ENCODE data around the gene CPNE5. TPM values are rescaled to one million over a fixed set of nuclear protein-coding genes. Genes with fewer than 3 reads are reported as not detected.

CPNE5 gene
- total and polyA plus RNA-seq, 2 of the 4 experiments (the other 2 are of a cell fraction): 0.07 TPM; not detected in 1

GRCh38 chr6:36874443-36875249 lies 35.4 kb upstream of the CPNE5 start, which contains the start of gene PPIL1:
Gene PPIL1, minus strand, starts transcription at chr6:36874803. Its CDS starts 31 bp downstream, at chr6:36874772.
- Histone ChIP-seq H3K4ac (ENCODE audit: low read depth, low read length) (peak within 1 kb of the TSS; percentile 100), H3K9ac (ENCODE audit: low read depth, low read length) (peak within 1 kb of the TSS; percentile 95), H3K18ac (ENCODE audit: low read depth, low read length) (peak within 1 kb of the TSS; percentile 91), H3K36me3 (ENCODE audit: control insufficient read depth, insufficient read depth, low read length) (no peaks in the 10 kb centered on the region), H3K9me3 (ENCODE audit: control insufficient read depth, insufficient read depth, low read length) (no peaks in the 10 kb centered on the region), H2AFZ (replicated peaks; ENCODE audit: low read length, poor library complexity) (peak within 1 kb of the TSS; percentile 93), H3K4me3 (ENCODE audit: insufficient read depth, low read depth, low read length) (peak within 1 kb of the TSS; percentile 60), H2AK9ac (replicated peaks; ENCODE audit: low read depth, low read length, poor library complexity) (peak within 1 kb of the TSS; percentile 50), H4K5ac (ENCODE audit: low read depth, low read length) (peak within 1 kb of the TSS; percentile 95), H3K27me3 (ENCODE audit: control insufficient read depth, insufficient read depth, low read length) (no peaks in the 10 kb centered on the region), H4K91ac (ENCODE audit: insufficient read depth, low read depth, low read length) (peak within 1 kb of the TSS; percentile 99), H2BK120ac (ENCODE audit: low read depth, low read length) (peak within 1 kb of the TSS; percentile 98), H3K27ac (ENCODE audit: insufficient read depth, low read length) (peak within 1 kb of the TSS; percentile 89), H4K8ac (ENCODE audit: low read depth in 2 of 2, low read length in 2 of 2) (peak within 1 kb of the TSS; percentile 90 to 100), H3K4me2 (ENCODE audit: low read depth, low read length) (peak within 1 kb of the TSS; percentile 82), H3K56ac (ENCODE audit: extremely low read depth, insufficient read depth, low read length) (peak within 1 kb of the TSS; percentile 99), H2BK15ac (ENCODE audit: low read depth, low read length) (peak within 1 kb of the TSS; percentile 98), H3K79me1 (ENCODE audit: low read depth in 1 of 2, low read length in 2 of 2) (peaks cover 19 to 28% of the 10 kb centered on the region in 2 experiments), H3K14ac (replicated peaks; ENCODE audit: low read depth, low read length) (peak within 1 kb of the TSS; percentile 100), H2BK5ac (ENCODE audit: low read depth, low read length, poor library complexity, severe bottlenecking) (peak within 1 kb of the TSS; percentile 86), H2BK20ac (ENCODE audit: low read depth, low read length) (peak within 1 kb of the TSS; percentile 93), H4K20me1 (ENCODE audit: insufficient read depth, low read length) (no peaks in the 10 kb centered on the region), H3K4me1 (ENCODE audit: control insufficient read depth, insufficient read depth, low read length) (peaks cover 4% of the 10 kb centered on the region), H3K23ac (ENCODE audit: low read depth, low read length) (peak within 1 kb of the TSS; percentile 98), H3K9me1 (ENCODE audit: insufficient read depth, low read length) (0 out of 2 replicates have a peak, but pooled peaks cover 6% of the 10 kb centered on the region), H2AK5ac (ENCODE audit: low read depth, low read length) (peak within 1 kb of the TSS; percentile 79)
- BruUV-seq (replicated peaks): no TSS peak
- dilution Hi-C loops (cut with HindIII; ENCODE audit: low sequenced_read_pairs, unreplicated experiment) (no loop called here), in situ Hi-C loops (cut with MboI; ENCODE audit: low sequenced_read_pairs) (no loop called here), intact Hi-C loops (cut with micrococcal nuclease) (loop anchor here (2.0 kb wide), 1 partner anchor 108 kb away; no protein-coding TSS in a partner anchor)
- ChIA-PET CTCF (interaction anchor here (0.6 to 1.8 kb wide), 6 partner anchors 22 to 838 kb away, joined by 4 to 8 read pairs (median 4); no protein-coding TSS in a partner anchor), POLR2A (ENCODE audit: unreplicated experiment) (interaction anchor here (0.6 to 0.8 kb wide), 3 partner anchors 25 to 114 kb away, joined by 3 read pairs; no protein-coding TSS in a partner anchor)
- WGBS, 2 experiments (ENCODE audit: extremely low coverage in 2 of 2, insufficient read length in 1 of 2): 1% methylated on average over 26 of the region's 54 CpGs; no CpG with 5 or more reads in 1 of the 2 experiments
- ATAC-seq (ENCODE audit: low read depth) (peak; percentile 97), DNase-seq (peak; percentile 90)
- peak; percentile 34; the same call in 1 of the 2 replicates for TF ChIP-seq MAZ (IDR thresholded peaks at IDR 0.05; ENCODE audit: borderline replicate concordance, low read depth, low read length)
- TF ChIP-seq, protein P1, sequence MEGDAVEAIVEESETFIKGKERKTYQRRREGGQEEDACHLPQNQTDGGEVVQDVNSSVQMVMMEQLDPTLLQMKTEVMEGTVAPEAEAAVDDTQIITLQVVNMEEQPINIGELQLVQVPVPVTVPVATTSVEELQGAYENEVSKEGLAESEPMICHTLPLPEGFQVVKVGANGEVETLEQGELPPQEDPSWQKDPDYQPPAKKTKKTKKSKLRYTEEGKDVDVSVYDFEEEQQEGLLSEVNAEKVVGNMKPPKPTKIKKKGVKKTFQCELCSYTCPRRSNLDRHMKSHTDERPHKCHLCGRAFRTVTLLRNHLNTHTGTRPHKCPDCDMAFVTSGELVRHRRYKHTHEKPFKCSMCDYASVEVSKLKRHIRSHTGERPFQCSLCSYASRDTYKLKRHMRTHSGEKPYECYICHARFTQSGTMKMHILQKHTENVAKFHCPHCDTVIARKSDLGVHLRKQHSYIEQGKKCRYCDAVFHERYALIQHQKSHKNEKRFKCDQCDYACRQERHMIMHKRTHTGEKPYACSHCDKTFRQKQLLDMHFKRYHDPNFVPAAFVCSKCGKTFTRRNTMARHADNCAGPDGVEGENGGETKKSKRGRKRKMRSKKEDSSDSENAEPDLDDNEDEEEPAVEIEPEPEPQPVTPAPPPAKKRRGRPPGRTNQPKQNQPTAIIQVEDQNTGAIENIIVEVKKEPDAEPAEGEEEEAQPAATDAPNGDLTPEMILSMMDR (conservative IDR thresholded peaks at IDR 0.05; ENCODE audit: low read depth, low read length): no peak
- peak; percentile 96 for TF ChIP-seq MXI1 (IDR thresholded peaks at IDR 0.05; ENCODE audit: borderline replicate concordance, low read depth, low read length)
- peak; percentile 53; the same call in 1 of the 2 replicates for TF ChIP-seq POLR2A (IDR thresholded peaks at IDR 0.05; ENCODE audit: low read depth, low read length)
